Kidney (tissue), 14 donors: ENCODE data around the gene USO1. TPM values are rescaled to one million over a fixed set of nuclear protein-coding genes. Genes with fewer than 3 reads are reported as not detected.

Experiments
- DNase-seq, 5 donors: peaks; one replicate each; pipeline ENCODE4 v3.0.0-alpha.2; 2013 to 2020
- FAIRE-seq: peaks from 2 replicates; lab custom pipeline; 2012; peaks lifted over from hg19 to GRCh38; lab: Jason Lieb, UNC
- H3K27ac ChIP-seq, 2 donors: one replicate each; pipeline ENCODE4 v1.7.0; 2013; ENCODE audit warnings: low read depth in 2 of 2, low read length in 2 of 2, inconsistent platforms in 1 of 2
- H3K27me3 ChIP-seq: one replicate; pipeline ENCODE4 v1.7.1; 2013; ENCODE audit warnings: low read length, inconsistent platforms; ENCODE audit not compliant: control insufficient read depth, insufficient read depth
- H3K36me3 ChIP-seq, 3 donors: one replicate each; pipeline versions ENCODE4 v1.7.0 to v1.7.1; 2013; ENCODE audit warnings: low read length in 3 of 3, control low read depth in 1 of 3, inconsistent platforms in 1 of 3; ENCODE audit not compliant: insufficient read depth in 3 of 3, control insufficient read depth in 2 of 3
- H3K4me1 ChIP-seq, 3 donors: one replicate each; pipeline versions ENCODE4 v1.7.0 to v1.7.1; 2013; ENCODE audit warnings: low read length in 3 of 3, inconsistent platforms in 1 of 3, low read depth in 1 of 3; ENCODE audit not compliant: control insufficient read depth in 2 of 3, insufficient read depth in 2 of 3
- H3K4me3 ChIP-seq, 3 donors: one replicate each; pipeline versions ENCODE4 v1.7.0 to v1.8.1; 2013; ENCODE audit warnings: low read length in 3 of 3, control low read depth in 1 of 3, inconsistent platforms in 1 of 3
- H3K9ac ChIP-seq, 3 donors: one replicate each; pipeline versions ENCODE4 v1.7.0 to v1.7.1; 2013; ENCODE audit warnings: low read length in 3 of 3, control low read depth in 1 of 3, inconsistent platforms in 1 of 3
- H3K9me3 ChIP-seq, 3 donors: one replicate each; pipeline versions ENCODE4 v1.7.0 to v1.7.1; 2013; ENCODE audit warnings: low read length in 3 of 3, control low read depth in 1 of 3, inconsistent platforms in 1 of 3; ENCODE audit not compliant: control insufficient read depth in 2 of 3, insufficient read depth in 1 of 3
- CTCF ChIP-seq: IDR thresholded peaks from 3 replicates; pipeline ENCODE4 v1.5.1; 2012; ENCODE audit warnings: mild to moderate bottlenecking, moderate library complexity, borderline replicate concordance; ENCODE audit not compliant: insufficient read depth; ENCODE audit errors: extremely low read depth
- intact Hi-C: fragments of 100-400 bp; cut with DNase I; formaldehyde crosslinking; loops from one replicate; pipeline ENCODE4 v1.11.1; 2022
- polyA plus RNA-seq: library from polyadenylated mRNA; stranded (reverse); fragments of 350-450 nt; fragmentation: Illumina TruSeq; extraction: RNeasy Lipid Tissue Mini Kit (QIAGEN cat#74804); gene quantifications from one replicate; pipeline ENCODE4 v1.2.3, GENCODE V29; 2014; ENCODE audit warnings: low read depth, low replicate concordance; ENCODE audit not compliant: insufficient read depth
- total RNA-seq: library from RNA; stranded (reverse); fragmentation: NEBNext Ultra II Directional; extraction: Animal tissue kit (Norgen Biotek cat#: 25700); gene quantifications from one replicate; pipeline ENCODE4 v1.2.1, GENCODE V29; 2021
- donor health status: control.
- donor health status: control.
- donor health status: control.
- donor health status: control.
- donor health status: control.
- donor health status: DM: yes; HTN: yes; CAD: no.
- donor health status: Normal renal cell carcinoma (clear cell type).

USO1 gene
- total and polyA plus RNA-seq, 2 donors from 2014 or later: 23.2 to 49.6 TPM

GRCh38 chr4:75742451-75742850, 18.1 kb downstream of the USO1 start:
- FAIRE-seq (no peak), DNase-seq (no peak)
- Histone ChIP-seq H3K36me3 (no peaks in the 10 kb centered on the region), H3K27ac (no peak overlapping the region), H3K9ac (no peak overlapping the region), H3K4me1 (no peaks in the 10 kb centered on the region), H3K9me3 (no peaks in the 10 kb centered on the region), H3K4me3 (no peak overlapping the region), H3K27me3 (no peaks in the 10 kb centered on the region)
- intact Hi-C loops: no loop called here
- TF ChIP-seq CTCF: no peak

- Histone ChIP-seq H3K27me3 (no peaks in the 10 kb centered on the region), H3K4me3 (no peak overlapping the region), H3K4me1 (no peaks in the 10 kb centered on the region), H3K27ac (no peak overlapping the region), H3K9ac (no peak overlapping the region), H3K9me3 (no peaks in the 10 kb centered on the region), H3K36me3 (no peaks in the 10 kb centered on the region)
- intact Hi-C loops: no loop called here
- DNase-seq (no peak), FAIRE-seq (no peak)
- TF ChIP-seq CTCF: no peak
Measured at GRCh38 chr4:75745161-75745560, 20.8 kb downstream of the USO1 start.

- Histone ChIP-seq H3K36me3 (no peaks in the 10 kb centered on the region), H3K27me3 (no peaks in the 10 kb centered on the region), H3K4me1 (no peaks in the 10 kb centered on the region), H3K9me3 (no peaks in the 10 kb centered on the region), H3K9ac (no peak overlapping the region), H3K4me3 (no peak overlapping the region), H3K27ac (no peak overlapping the region)
- DNase-seq: no peak
- intact Hi-C loops: no loop called here
- no peak for TF ChIP-seq CTCF
- FAIRE-seq: no peak
Measured at GRCh38 chr4:75745721-75746199, 21.4 kb downstream of the USO1 start.

- no peak overlapping the region for H3K4me3 ChIP-seq
Measured at GRCh38 chr4:75752637-75753036, 28.3 kb downstream of the USO1 start.

More at GRCh38 chr4:75752637-75753036, 28.3 kb downstream of the USO1 start:
- no peak overlapping the region for H3K27ac ChIP-seq
- intact Hi-C loops: no loop called here
- no peaks in the 10 kb centered on the region for H3K27me3 ChIP-seq
- no peak overlapping the region for H3K9ac ChIP-seq
- H3K36me3 ChIP-seq: peaks cover 5 to 22% (median 8%) of the 10 kb centered on the region in 3 donors
- no peak for FAIRE-seq
- no peaks in the 10 kb centered on the region for H3K9me3 ChIP-seq
- DNase-seq: no peak
- no peak for TF ChIP-seq CTCF
- no peaks in the 10 kb centered on the region for H3K4me1 ChIP-seq
